CD8-positive, alpha-beta memory T cell (primary cell): ENCODE results near the gene CD93. TPM values are rescaled to one million over a fixed set of nuclear protein-coding genes. Genes with fewer than 3 reads are reported as not detected.

Experiments used
- CTCF ChIA-PET: fragments of 350-600 bp; sonication (Branson Sonifier 250); formaldehyde crosslinking; loops from one replicate; lab custom pipeline; 2021; ENCODE audit warnings: antibody characterized with exemption; lab: Charles Lee
- POLR2A ChIA-PET: fragments of 350-600 bp; sonication (Branson Sonifier 250); formaldehyde crosslinking; loops from one replicate; lab custom pipeline; 2021; ENCODE audit warnings: antibody characterized with exemption; lab: Charles Lee
- DNase-seq, 5 donors: peaks; one replicate each; pipeline versions ENCODE4 v3.0.0 to v3.0.0-alpha.2; 2020 to 2022; ENCODE audit warnings: mixed read lengths in 1 of 5
- H3K27ac ChIP-seq: one replicate; pipeline ENCODE4 v1.7.0; 2013; ENCODE audit warnings: low read depth, mild to moderate bottlenecking, low read length, moderate library complexity
- H3K27me3 ChIP-seq: 2 replicates; pipeline ENCODE4 v1.7.0; 2013; ENCODE audit warnings: low read length, mild to moderate bottlenecking; ENCODE audit not compliant: insufficient read depth, poor library complexity, severe bottlenecking
- H3K36me3 ChIP-seq: 2 replicates; pipeline ENCODE4 v1.7.0; 2013; ENCODE audit warnings: mild to moderate bottlenecking, low read length, moderate library complexity; ENCODE audit not compliant: insufficient read depth
- H3K4me1 ChIP-seq: 2 replicates; pipeline ENCODE4 v1.7.0; 2013; ENCODE audit warnings: mild to moderate bottlenecking, low read length, moderate library complexity; ENCODE audit not compliant: insufficient read depth
- H3K4me3 ChIP-seq: 2 replicates; pipeline ENCODE4 v1.7.0; 2013; ENCODE audit warnings: mild to moderate bottlenecking, low read length
- H3K9me3 ChIP-seq: 2 replicates; pipeline ENCODE4 v1.7.0; 2013; ENCODE audit warnings: mild to moderate bottlenecking, low read length
- H3K27ac Mint-ChIP-seq, 8 donors: one replicate each; pipeline ENCODE4 v1.8.0; 2020 to 2021; ENCODE audit warnings: mixed read lengths in 8 of 8, mild to moderate bottlenecking in 6 of 8, inconsistent platforms in 3 of 8, moderate library complexity in 3 of 8
- H3K27me3 Mint-ChIP-seq, 2 donors: one replicate each; pipeline ENCODE4 v1.8.0; 2020 to 2021; ENCODE audit warnings: mixed read lengths in 2 of 2, mild to moderate bottlenecking in 1 of 2, moderate library complexity in 1 of 2
- H3K36me3 Mint-ChIP-seq, 3 donors: one replicate each; pipeline ENCODE4 v1.8.0; 2020 to 2021; ENCODE audit warnings: mixed read lengths in 3 of 3, inconsistent platforms in 1 of 3, mild to moderate bottlenecking in 1 of 3
- H3K4me1 Mint-ChIP-seq, 3 donors: one replicate each; pipeline ENCODE4 v1.8.0; 2020 to 2021; ENCODE audit warnings: mixed read lengths in 3 of 3, inconsistent platforms in 1 of 3, mild to moderate bottlenecking in 1 of 3
- H3K4me3 Mint-ChIP-seq, 7 donors: one replicate each; pipeline ENCODE4 v1.8.0; 2020 to 2021; ENCODE audit warnings: mixed read lengths in 7 of 7, mild to moderate bottlenecking in 6 of 7, moderate library complexity in 4 of 7, inconsistent platforms in 2 of 7
- H3K9me3 Mint-ChIP-seq, 5 donors: one replicate each; pipeline ENCODE4 v1.8.0; 2020 to 2022; ENCODE audit warnings: mixed read lengths in 5 of 5, mild to moderate bottlenecking in 3 of 5, moderate library complexity in 2 of 5, inconsistent platforms in 1 of 5
- polyA plus RNA-seq: library from polyadenylated mRNA; unstranded; fragments of 300-500 nt; fragmentation: Illumina TruSeq; gene quantifications from one replicate; pipeline ENCODE4 v1.2.3, GENCODE V29; 2021
- total RNA-seq, 2 experiments: library from RNA; stranded (reverse); gene quantifications; one replicate each; pipeline ENCODE4 v1.2.3, GENCODE V29; 2021

Gene CD93
- total and polyA plus RNA-seq, 3 experiments from 2014 or later, result 0.02 to 0.53 (median 0.50) TPM

DNA sequence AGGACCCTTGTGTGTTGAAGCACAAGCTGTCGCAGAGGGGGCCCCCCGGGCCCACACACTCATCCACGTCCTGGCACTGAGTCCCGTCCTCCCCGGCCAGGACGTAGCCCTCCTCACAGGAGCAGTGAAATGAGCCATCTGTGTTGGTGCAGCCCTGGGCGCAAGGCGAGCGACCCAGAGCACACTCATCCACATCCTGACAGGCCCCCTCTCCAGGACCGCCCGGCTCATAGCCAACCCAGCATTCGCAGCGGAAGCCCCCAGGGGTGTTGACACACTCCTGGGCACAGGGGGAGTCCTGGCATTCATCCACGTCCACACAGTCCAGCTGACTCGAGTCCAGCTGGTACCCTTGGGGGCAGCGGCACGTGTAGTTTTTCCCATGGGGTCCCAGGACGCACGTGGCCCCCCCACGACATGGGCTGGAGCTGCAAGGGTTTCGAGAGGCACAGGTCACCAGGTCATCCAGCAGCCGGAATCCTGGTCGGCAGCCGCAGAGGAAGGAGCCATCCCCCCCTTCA lies 1.2 kb downstream of the CD93 start:
- H3K27me3 Mint-ChIP-seq, result peaks cover 2 to 9% of the 10 kb centered on the region in 2 donors
- Histone ChIP-seq H3K36me3 (no peaks in the 10 kb centered on the region), H3K4me3 (no peak overlapping the region), H3K27ac (no peak overlapping the region), H3K9me3 (no peaks in the 10 kb centered on the region), H3K27me3 (no peaks in the 10 kb centered on the region), H3K4me1 (no peaks in the 10 kb centered on the region)
- H3K4me1 Mint-ChIP-seq, result peaks cover 10 to 23% (median 12%) of the 10 kb centered on the region in 3 donors
- POLR2A ChIA-PET, result no interaction called here
- no peak overlapping the region for H3K27ac Mint-ChIP-seq
- H3K4me3 Mint-ChIP-seq, result no peak overlapping the region
- H3K9me3 Mint-ChIP-seq, result no peaks in the 10 kb centered on the region
- no peaks in the 10 kb centered on the region for H3K36me3 Mint-ChIP-seq
- CTCF ChIA-PET, result no interaction called here
- DNase-seq, result no peak

DNA sequence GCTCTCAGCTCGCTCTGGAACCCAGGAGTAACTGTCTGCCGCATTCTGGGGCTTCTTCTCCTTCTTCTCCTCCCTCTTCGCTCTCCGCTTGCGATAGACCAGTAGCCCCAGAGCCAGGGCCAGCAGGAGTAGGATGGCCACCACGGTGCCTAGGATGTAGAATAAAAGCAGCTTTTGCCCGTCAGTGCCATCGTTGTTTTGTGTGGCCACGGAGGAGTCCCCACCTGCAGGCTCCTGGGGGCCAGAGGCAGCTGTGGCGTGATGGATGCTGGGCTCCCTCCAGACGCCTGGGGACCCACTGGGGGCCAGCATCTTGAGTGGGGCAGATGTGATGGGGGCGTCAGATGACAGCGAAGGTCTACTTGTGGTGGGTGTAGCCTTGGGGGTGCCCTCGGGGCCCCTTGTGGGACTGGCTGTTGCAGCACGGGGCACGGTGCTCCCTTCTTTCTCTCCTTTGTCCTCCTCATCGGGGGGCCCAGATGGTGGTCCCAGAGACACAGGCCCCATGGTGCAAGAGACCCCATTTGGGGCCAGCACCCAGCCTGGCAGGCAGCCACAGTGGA lies 1.8 kb downstream of the CD93 start:
- DNase-seq, result no peak
- Histone ChIP-seq H3K27me3 (no peaks in the 10 kb centered on the region), H3K9me3 (no peaks in the 10 kb centered on the region), H3K4me3 (no peak overlapping the region), H3K4me1 (no peaks in the 10 kb centered on the region), H3K36me3 (no peaks in the 10 kb centered on the region), H3K27ac (no peak overlapping the region)
- ChIA-PET CTCF (no interaction called here), POLR2A (no interaction called here)
- H3K27ac Mint-ChIP-seq, result peak overlapping the region in 1 of 8 donors; percentile 79
- H3K4me1 Mint-ChIP-seq, result peaks cover 10 to 23% (median 12%) of the 10 kb centered on the region in 3 donors
- H3K4me3 Mint-ChIP-seq, result peak overlapping the region in 1 of 7 donors; percentile 7
- H3K9me3 Mint-ChIP-seq, result no peaks in the 10 kb centered on the region
- H3K27me3 Mint-ChIP-seq, result peaks cover 2 to 9% of the 10 kb centered on the region in 2 donors
- no peaks in the 10 kb centered on the region for H3K36me3 Mint-ChIP-seq

DNA sequence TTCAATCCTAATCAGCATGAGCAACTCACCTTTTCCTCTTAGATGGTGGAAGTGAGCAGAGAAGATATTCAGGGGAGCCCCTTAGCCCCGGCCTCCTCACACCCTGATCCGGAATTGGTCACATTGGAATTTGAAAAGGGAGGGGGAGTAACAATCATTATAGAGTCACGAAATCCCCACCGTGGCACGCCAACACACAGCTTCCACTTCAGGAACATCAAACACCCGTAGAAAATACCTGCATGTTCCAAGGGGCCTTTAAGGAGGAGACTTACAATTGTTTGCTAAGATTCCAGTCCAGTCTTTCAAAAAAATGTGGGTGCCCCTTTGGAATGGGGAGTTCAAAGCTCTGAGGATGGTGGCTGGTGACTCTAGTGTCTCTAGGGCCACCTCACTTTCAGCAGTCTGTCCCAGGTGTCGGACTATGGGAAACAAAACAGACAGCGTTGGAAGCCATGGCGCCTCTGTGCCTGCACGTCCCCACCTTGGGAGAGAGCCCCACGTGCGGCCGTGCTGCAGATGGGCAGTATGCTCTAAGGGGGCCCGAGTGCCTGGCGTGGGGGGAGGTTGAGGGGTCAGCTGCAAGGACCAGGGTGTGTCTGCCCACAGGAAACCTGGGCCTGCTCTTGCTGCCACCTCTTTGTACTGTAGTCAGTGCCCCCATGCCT lies 2.4 kb downstream of the CD93 start:
- no peak overlapping the region for H3K27ac ChIP-seq
- H3K4me3 ChIP-seq, result no peak overlapping the region
- CTCF ChIA-PET, result no interaction called here
- no peaks in the 10 kb centered on the region for H3K36me3 ChIP-seq
- H3K9me3 Mint-ChIP-seq, result no peaks in the 10 kb centered on the region
- no peak for DNase-seq
- peaks cover 10 to 23% (median 12%) of the 10 kb centered on the region in 3 donors for H3K4me1 Mint-ChIP-seq
- peak overlapping the region in 3 of 7 donors; percentile 19 to 28 (median 24) for H3K4me3 Mint-ChIP-seq
- no peaks in the 10 kb centered on the region for H3K4me1 ChIP-seq
- H3K9me3 ChIP-seq, result no peaks in the 10 kb centered on the region
- H3K27me3 Mint-ChIP-seq, result peaks cover 2 to 9% of the 10 kb centered on the region in 2 donors
- H3K27ac Mint-ChIP-seq, result peak overlapping the region in 2 of 8 donors; percentile 39 to 75
- no peaks in the 10 kb centered on the region for H3K27me3 ChIP-seq
- POLR2A ChIA-PET, result no interaction called here
- no peaks in the 10 kb centered on the region for H3K36me3 Mint-ChIP-seq

DNA sequence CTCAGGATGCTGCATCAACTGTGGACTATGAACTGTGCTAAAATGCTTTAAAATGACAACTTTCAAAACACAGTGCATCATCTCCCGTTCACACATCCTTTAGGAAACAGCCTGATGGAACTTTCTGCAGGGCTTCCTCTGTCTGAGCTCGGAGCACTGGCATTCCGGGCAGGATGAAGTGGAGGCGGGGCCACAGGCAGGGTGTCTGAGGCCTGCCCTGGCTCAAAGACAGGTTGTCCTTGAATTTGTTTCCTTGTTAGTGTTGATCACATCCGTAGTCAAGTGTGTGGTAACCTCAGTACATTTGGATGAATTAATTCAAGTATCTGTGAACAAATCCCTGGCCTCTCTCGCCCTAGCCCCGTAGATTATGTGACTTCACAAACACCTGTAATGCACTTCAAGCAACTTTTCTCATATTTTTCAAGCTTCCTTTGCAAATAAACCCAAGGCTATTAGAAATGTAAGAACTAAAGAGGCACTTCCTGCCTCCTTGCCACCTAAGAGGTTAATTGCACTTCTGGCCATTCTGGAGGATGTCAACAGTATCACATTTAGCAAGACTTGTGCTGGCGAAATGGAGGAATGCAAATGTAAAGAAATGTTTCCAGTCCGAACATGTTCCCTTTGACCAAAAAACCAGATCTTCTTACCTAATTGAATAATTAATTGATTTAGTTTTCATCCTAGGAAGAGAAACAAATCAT lies 3.1 kb downstream of the CD93 start:
- peaks cover 2 to 9% of the 10 kb centered on the region in 2 donors for H3K27me3 Mint-ChIP-seq
- ChIA-PET CTCF (no interaction called here), POLR2A (no interaction called here)
- Histone ChIP-seq H3K9me3 (no peaks in the 10 kb centered on the region), H3K4me1 (no peaks in the 10 kb centered on the region), H3K27ac (no peak overlapping the region), H3K4me3 (no peak overlapping the region), H3K36me3 (no peaks in the 10 kb centered on the region), H3K27me3 (no peaks in the 10 kb centered on the region)
- peak overlapping the region in 4 of 7 donors; percentile 19 to 28 (median 22) for H3K4me3 Mint-ChIP-seq
- no peaks in the 10 kb centered on the region for H3K9me3 Mint-ChIP-seq
- peak overlapping the region in 2 of 8 donors; percentile 39 to 75 for H3K27ac Mint-ChIP-seq
- H3K36me3 Mint-ChIP-seq, result no peaks in the 10 kb centered on the region
- DNase-seq, result no peak
- H3K4me1 Mint-ChIP-seq, result peaks cover 10 to 23% (median 12%) of the 10 kb centered on the region in 3 donors

DNA sequence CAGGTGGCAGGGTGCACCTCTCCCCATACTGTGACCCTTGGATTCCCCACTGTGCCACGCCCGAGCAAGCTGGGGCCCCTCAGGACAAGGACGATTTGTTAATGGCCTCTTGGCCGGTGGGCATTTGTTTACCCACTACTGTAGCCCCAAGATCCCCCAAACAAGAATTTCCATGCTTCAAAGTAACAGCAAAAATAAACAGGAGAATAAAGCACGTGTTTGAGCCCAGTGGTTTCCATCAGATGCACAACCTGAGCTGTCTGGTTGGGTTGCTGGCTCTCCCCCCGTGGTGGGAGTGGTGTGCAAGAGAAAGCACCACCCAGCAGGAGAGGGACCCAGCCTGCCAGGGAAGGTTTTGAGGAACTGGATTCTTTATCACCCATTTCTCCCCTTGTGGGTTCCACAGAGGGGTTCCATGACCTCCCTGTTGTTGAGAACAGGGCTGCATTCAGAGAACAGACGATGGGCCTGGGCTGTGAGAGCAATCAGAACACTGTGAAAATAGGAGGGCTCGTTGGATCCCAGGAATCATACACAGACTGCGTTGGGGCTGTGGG lies 4.8 kb downstream of the CD93 start:
- Mint-ChIP-seq H3K36me3 (no peaks in the 10 kb centered on the region), H3K27ac (no peak overlapping the region), H3K9me3 (no peaks in the 10 kb centered on the region), H3K27me3 (peaks cover 1 to 2% of the 10 kb centered on the region in 2 donors), H3K4me3 (peak overlapping the region in 1 of 7 donors; percentile 38), H3K4me1 (peaks cover 3 to 14% (median 8%) of the 10 kb centered on the region in 3 donors)
- Histone ChIP-seq H3K27ac (no peak overlapping the region), H3K36me3 (no peaks in the 10 kb centered on the region), H3K9me3 (no peaks in the 10 kb centered on the region), H3K27me3 (no peaks in the 10 kb centered on the region), H3K4me1 (no peaks in the 10 kb centered on the region), H3K4me3 (no peak overlapping the region)
- POLR2A ChIA-PET, result no interaction called here
- DNase-seq, result no peak
- CTCF ChIA-PET, result no interaction called here

DNA sequence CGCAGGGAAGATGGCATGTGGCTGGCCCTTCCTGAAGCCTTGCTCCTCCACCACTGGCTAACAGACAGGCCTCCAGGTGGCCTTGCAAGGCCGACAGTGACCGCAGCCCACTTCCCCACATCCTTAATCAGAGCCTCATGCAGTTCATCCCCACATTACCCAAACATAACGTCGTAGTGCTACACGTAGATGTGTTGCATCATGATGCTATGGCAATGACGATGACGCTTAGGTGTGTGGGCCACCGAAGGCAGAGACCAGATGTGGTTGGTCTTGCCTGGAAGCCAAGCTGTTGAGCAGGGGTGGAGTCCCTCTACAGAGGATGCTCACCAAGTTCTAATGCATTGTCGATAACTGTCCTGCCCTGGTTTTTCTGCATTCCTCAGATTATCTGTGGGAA lies 5.6 kb downstream of the CD93 start:
- Mint-ChIP-seq H3K27ac (no peak overlapping the region), H3K36me3 (no peaks in the 10 kb centered on the region), H3K4me3 (no peak overlapping the region), H3K4me1 (peaks cover 2 to 11% (median 6%) of the 10 kb centered on the region in 3 donors), H3K27me3 (peaks cover 0 to 1% of the 10 kb centered on the region in 2 donors), H3K9me3 (no peaks in the 10 kb centered on the region)
- ChIA-PET CTCF (no interaction called here), POLR2A (no interaction called here)
- H3K36me3 ChIP-seq, result no peaks in the 10 kb centered on the region
- H3K4me1 ChIP-seq, result no peaks in the 10 kb centered on the region
- no peak overlapping the region for H3K27ac ChIP-seq
- no peaks in the 10 kb centered on the region for H3K9me3 ChIP-seq
- DNase-seq, result no peak
- no peak overlapping the region for H3K4me3 ChIP-seq
- no peaks in the 10 kb centered on the region for H3K27me3 ChIP-seq

DNA sequence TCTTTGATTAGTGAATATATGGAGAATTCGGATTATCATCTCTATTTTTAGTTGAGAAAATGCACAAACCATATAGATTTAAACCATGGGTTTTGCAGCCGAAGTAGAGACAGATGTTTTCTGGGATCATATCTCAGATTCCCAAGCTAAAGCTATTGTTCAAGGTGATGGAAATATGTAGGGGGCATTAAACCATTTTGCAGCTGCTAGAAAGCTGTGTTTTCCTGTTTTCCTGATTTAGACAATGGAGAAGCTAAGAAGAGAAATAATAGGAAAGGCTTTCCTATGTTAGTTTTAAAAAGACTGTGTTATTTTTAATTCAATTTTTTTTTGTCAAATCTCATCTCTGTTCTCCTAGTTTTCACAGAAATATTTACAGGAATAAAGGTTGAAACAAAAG lies 6.2 kb downstream of the CD93 start:
- Mint-ChIP-seq H3K36me3 (no peaks in the 10 kb centered on the region), H3K4me1 (peaks cover 2 to 11% (median 6%) of the 10 kb centered on the region in 3 donors), H3K27ac (no peak overlapping the region), H3K9me3 (no peaks in the 10 kb centered on the region), H3K4me3 (no peak overlapping the region), H3K27me3 (peaks cover 0 to 1% of the 10 kb centered on the region in 2 donors)
- no peaks in the 10 kb centered on the region for H3K4me1 ChIP-seq
- no peak for DNase-seq
- ChIA-PET POLR2A (no interaction called here), CTCF (no interaction called here)
- no peak overlapping the region for H3K27ac ChIP-seq
- no peaks in the 10 kb centered on the region for H3K27me3 ChIP-seq
- H3K4me3 ChIP-seq, result no peak overlapping the region
- H3K36me3 ChIP-seq, result no peaks in the 10 kb centered on the region
- no peaks in the 10 kb centered on the region for H3K9me3 ChIP-seq

DNA sequence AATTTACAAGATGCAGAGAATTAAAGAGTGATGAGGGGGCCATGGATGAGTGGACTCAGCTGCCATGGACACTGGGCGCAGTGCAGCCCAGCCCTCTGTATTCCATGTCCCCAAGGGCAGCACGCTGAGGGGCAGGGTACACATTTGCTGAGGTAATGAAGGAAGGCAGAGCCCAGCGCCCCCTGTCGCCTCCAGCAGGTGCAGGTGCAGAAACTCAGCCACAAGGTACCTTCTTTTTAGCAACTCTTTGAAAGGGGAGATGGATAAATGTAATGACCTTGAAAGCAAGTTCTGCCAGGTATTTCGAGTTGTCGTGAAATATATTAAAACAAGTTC lies 7.1 kb downstream of the CD93 start:
- H3K9me3 ChIP-seq, result no peaks in the 10 kb centered on the region

More for the DNA sequence above, 7.1 kb downstream of the CD93 start:
- Histone ChIP-seq H3K27ac (no peak overlapping the region), H3K27me3 (no peaks in the 10 kb centered on the region), H3K4me3 (no peak overlapping the region), H3K36me3 (no peaks in the 10 kb centered on the region), H3K4me1 (no peaks in the 10 kb centered on the region)
- H3K9me3 Mint-ChIP-seq, result peaks cover 0 to 1% (median 0%) of the 10 kb centered on the region in 5 donors
- H3K4me3 Mint-ChIP-seq, result no peak overlapping the region
- H3K4me1 Mint-ChIP-seq, result peaks cover 2 to 11% (median 6%) of the 10 kb centered on the region in 3 donors
- no peaks in the 10 kb centered on the region for H3K36me3 Mint-ChIP-seq
- DNase-seq, result no peak
- H3K27me3 Mint-ChIP-seq, result peaks cover 0 to 1% of the 10 kb centered on the region in 2 donors
- POLR2A ChIA-PET, result no interaction called here
- CTCF ChIA-PET, result no interaction called here
- no peak overlapping the region for H3K27ac Mint-ChIP-seq
